Suprapubic skin (tissue), 4 donors: ENCODE results near the gene KNOP1. TPM values are rescaled to one million over a fixed set of nuclear protein-coding genes. Genes with fewer than 3 reads are reported as not detected.

Experiments
- DNase-seq, 2 donors: peaks; one replicate each; pipeline ENCODE4 v3.0.0-alpha.2; 2019; ENCODE audit warnings: low spot score in 2 of 2
- H3K27ac ChIP-seq: fragments of 200-600 bp; sonication (generic); one replicate; pipeline ENCODE4 v1.5.1; 2019
- H3K27me3 ChIP-seq: fragments of 200-600 bp; sonication (generic); one replicate; pipeline ENCODE4 v1.5.1; 2019
- H3K36me3 ChIP-seq: fragments of 200-600 bp; sonication (generic); one replicate; pipeline ENCODE4 v1.5.1; 2019
- H3K4me1 ChIP-seq: fragments of 200-600 bp; sonication (generic); one replicate; pipeline ENCODE4 v1.5.1; 2019
- H3K4me3 ChIP-seq: fragments of 200-600 bp; sonication (generic); one replicate; pipeline ENCODE4 v1.5.1; 2019; ENCODE audit warnings: mild to moderate bottlenecking
- H3K9me3 ChIP-seq: fragments of 200-600 bp; sonication (generic); one replicate; pipeline ENCODE4 v1.5.1; 2019
- EP300 ChIP-seq: sonication (generic); formaldehyde crosslinking; IDR thresholded peaks from one replicate; pipeline ENCODE4 v1.6.1; 2017; ENCODE audit warnings: antibody characterized with exemption
- POLR2A ChIP-seq, 2 donors: fragments of 450-650 bp; IDR thresholded peaks; one replicate each; pipeline ENCODE4 v1.6.1; 2017; ENCODE audit warnings: antibody characterized with exemption in 2 of 2, mild to moderate bottlenecking in 2 of 2, moderate library complexity in 2 of 2
- POLR2AphosphoS5 ChIP-seq, 3 donors: sonication (generic); formaldehyde crosslinking; IDR thresholded peaks; one replicate each; pipeline ENCODE4 v1.6.1; 2017; ENCODE audit warnings: antibody characterized with exemption in 3 of 3
- WGBS: methylation state at CpG from one replicate; pipeline ENCODE4 v1.1.5; 2018; 5-methylcytosine and 5-hydroxymethylcytosine counted together
- total RNA-seq, 4 donors: library from RNA; depleted of rRNA; stranded (reverse); fragments of >200 nt; gene quantifications; one replicate each; pipeline ENCODE4 v1.1.0, GENCODE V29; 2016
- TF ChIP-seq, protein P1 (sequence below), 2 donors: fragments of 200-600 bp in 1 of 2; fragments of 450-650 bp in 1 of 2; sonication (generic) in 1 of 2; IDR thresholded peaks; one replicate each; pipeline ENCODE4 v1.5.1; 2016 to 2019; ENCODE audit warnings: antibody characterized with exemption in 2 of 2, mild to moderate bottlenecking in 1 of 2, moderate library complexity in 1 of 2

Gene KNOP1
- total RNA-seq, 4 donors from 2014 or later, result 7.9 to 22.8 (median 19.5) TPM

DNA sequence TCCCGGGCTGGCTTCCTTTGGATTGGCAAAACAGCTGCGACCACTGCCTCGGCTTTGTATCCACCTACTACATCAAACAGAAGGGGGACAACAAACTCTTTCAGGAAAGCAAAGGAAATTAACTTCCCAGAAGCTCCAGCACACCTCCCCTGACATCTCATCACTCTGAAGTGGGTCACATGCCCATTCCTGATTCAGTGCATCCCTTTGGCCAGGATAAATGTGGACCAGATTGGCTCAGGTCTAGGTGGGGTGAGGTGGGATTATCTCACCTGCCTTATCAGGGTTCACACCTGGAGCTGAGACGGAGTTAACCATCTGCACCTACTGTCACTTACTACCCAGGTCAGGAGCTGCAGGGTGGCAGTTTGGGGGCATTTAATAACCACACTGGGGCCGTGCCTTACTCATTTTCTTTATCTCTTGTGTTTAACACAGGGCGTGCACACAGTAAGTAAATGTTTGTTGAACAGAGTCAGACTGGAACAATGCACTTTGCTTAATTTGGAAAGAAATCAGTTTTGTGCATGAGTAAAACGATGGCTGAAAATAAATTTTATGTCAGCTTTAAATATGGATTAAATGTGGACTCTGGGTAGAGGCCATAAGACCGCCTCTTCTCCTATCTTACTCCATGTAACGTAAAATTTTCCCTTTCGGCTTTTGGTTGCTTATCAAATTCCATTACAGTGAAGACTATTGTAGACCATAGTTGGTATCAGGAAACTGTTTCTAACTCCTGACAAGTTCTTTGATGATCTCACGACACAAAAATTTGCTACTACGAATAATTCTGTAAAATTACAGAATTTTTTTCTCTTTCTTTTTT lies 36.0 kb upstream of the KNOP1 start:
- no peak overlapping the region for H3K27ac ChIP-seq
- H3K4me1 ChIP-seq, result peaks cover 3% of the 10 kb centered on the region

GRCh38 chr16:19751478-19752385 lies 33.7 kb upstream of the KNOP1 start:
- H3K9me3 ChIP-seq, result no peaks in the 10 kb centered on the region
- peaks cover 8% of the 10 kb centered on the region for H3K4me1 ChIP-seq
- H3K27me3 ChIP-seq, result no peaks in the 10 kb centered on the region
- 82% methylated on average over 6 of the region's 6 CpGs for WGBS
- no peak overlapping the region for H3K27ac ChIP-seq
- no peak overlapping the region for H3K4me3 ChIP-seq
- no peak for DNase-seq
- no peak for TF ChIP-seq POLR2A (IDR thresholded peaks at IDR 0.05)
- no peak for TF ChIP-seq POLR2AphosphoS5 (IDR thresholded peaks at IDR 0.05)
- TF ChIP-seq EP300, result no peak
- TF ChIP-seq, protein P1, sequence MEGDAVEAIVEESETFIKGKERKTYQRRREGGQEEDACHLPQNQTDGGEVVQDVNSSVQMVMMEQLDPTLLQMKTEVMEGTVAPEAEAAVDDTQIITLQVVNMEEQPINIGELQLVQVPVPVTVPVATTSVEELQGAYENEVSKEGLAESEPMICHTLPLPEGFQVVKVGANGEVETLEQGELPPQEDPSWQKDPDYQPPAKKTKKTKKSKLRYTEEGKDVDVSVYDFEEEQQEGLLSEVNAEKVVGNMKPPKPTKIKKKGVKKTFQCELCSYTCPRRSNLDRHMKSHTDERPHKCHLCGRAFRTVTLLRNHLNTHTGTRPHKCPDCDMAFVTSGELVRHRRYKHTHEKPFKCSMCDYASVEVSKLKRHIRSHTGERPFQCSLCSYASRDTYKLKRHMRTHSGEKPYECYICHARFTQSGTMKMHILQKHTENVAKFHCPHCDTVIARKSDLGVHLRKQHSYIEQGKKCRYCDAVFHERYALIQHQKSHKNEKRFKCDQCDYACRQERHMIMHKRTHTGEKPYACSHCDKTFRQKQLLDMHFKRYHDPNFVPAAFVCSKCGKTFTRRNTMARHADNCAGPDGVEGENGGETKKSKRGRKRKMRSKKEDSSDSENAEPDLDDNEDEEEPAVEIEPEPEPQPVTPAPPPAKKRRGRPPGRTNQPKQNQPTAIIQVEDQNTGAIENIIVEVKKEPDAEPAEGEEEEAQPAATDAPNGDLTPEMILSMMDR (IDR thresholded peaks at IDR 0.05), result no peak
- no peaks in the 10 kb centered on the region for H3K36me3 ChIP-seq

More for the DNA sequence above, 36.0 kb upstream of the KNOP1 start:
- Histone ChIP-seq H3K9me3 (no peaks in the 10 kb centered on the region), H3K27me3 (no peaks in the 10 kb centered on the region), H3K4me3 (no peak overlapping the region), H3K36me3 (no peaks in the 10 kb centered on the region)
- DNase-seq, result no peak
- TF ChIP-seq POLR2A (IDR thresholded peaks at IDR 0.05) (no peak), EP300 (no peak), POLR2AphosphoS5 (IDR thresholded peaks at IDR 0.05) (no peak)
- TF ChIP-seq, protein P1 (IDR thresholded peaks at IDR 0.05), result no peak
- WGBS, result 77% methylated on average over 12 of the region's 12 CpGs

- H3K4me3 ChIP-seq, result no peak overlapping the region
- TF ChIP-seq, protein P1 (IDR thresholded peaks at IDR 0.05), result no peak
- no peak for TF ChIP-seq POLR2A (IDR thresholded peaks at IDR 0.05)
- TF ChIP-seq EP300, result no peak
- no peak for TF ChIP-seq POLR2AphosphoS5 (IDR thresholded peaks at IDR 0.05)
- no peak overlapping the region for H3K27ac ChIP-seq
- H3K9me3 ChIP-seq, result no peaks in the 10 kb centered on the region
- no peaks in the 10 kb centered on the region for H3K27me3 ChIP-seq
- peaks cover 8% of the 10 kb centered on the region for H3K4me1 ChIP-seq
- WGBS, result 85% methylated on average over 4 of the region's 4 CpGs
- DNase-seq, result no peak
- H3K36me3 ChIP-seq, result no peaks in the 10 kb centered on the region
Observed at GRCh38 chr16:19749571-19750080, 31.6 kb upstream of the KNOP1 start.

- Histone ChIP-seq H3K4me1 (peaks cover 8% of the 10 kb centered on the region), H3K36me3 (no peaks in the 10 kb centered on the region), H3K27ac (no peak overlapping the region), H3K9me3 (no peaks in the 10 kb centered on the region), H3K27me3 (no peaks in the 10 kb centered on the region), H3K4me3 (no peak overlapping the region)
- TF ChIP-seq, protein P1 (IDR thresholded peaks at IDR 0.05), result no peak
- TF ChIP-seq POLR2AphosphoS5 (IDR thresholded peaks at IDR 0.05), result no peak
- no peak for TF ChIP-seq POLR2A (IDR thresholded peaks at IDR 0.05)
- no peak for TF ChIP-seq EP300
- 50% methylated on average over 2 of the region's 2 CpGs for WGBS
- no peak for DNase-seq
Observed at GRCh38 chr16:19748389-19749168, 30.6 kb upstream of the KNOP1 start.
